HG02885 (cell line): ENCODE data around the gene HNRNPA2B1.
"Not testable (repeated sequence)": the region's sequence is repeated elsewhere in the genome, so short reads cannot be mapped to it uniquely, and the experiment has no call there.

Source experiments
- ATAC-seq: cut with Tn5 transposase; IDR thresholded peaks from one replicate; pipeline ENCODE4 v1.9.1; 2021; ENCODE audit warnings: mild to moderate bottlenecking; ENCODE audit not compliant: unreplicated experiment, poor library complexity

The HNRNPA2B1 gene

GRCh38 chr7:26198781-26199169 lies 1.8 kb downstream of the HNRNPA2B1 start:
- ATAC-seq = no peak

DNA sequence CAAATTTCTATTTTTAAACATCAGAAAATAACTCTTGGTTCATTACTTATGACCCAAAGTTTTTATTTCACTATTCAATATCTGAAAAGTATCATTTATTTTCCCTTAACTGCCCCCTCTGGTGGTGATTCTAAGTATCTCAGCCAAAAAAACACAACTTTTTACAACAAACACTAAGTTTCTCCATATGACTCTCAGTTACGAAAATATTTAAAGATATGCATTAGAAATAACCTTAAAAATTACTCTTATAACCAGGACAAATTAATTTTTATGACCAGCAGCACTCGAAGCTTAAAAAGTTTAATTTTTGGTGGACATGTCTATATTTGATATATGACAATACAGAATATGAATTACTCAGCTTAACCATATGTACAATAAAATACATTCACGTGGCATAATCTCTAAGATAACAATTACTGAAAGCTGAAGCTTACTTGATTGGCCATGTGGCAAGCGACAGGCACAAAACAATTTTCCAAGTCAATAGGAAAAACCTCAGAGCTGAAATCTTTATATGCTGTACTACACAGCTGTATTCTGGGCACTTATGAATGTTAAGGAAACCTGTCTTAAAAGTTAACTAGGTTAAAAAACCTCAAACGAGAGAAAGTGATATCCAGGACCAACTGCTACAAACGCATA lies 2.3 kb downstream of the HNRNPA2B1 start:
- no peak for ATAC-seq

DNA sequence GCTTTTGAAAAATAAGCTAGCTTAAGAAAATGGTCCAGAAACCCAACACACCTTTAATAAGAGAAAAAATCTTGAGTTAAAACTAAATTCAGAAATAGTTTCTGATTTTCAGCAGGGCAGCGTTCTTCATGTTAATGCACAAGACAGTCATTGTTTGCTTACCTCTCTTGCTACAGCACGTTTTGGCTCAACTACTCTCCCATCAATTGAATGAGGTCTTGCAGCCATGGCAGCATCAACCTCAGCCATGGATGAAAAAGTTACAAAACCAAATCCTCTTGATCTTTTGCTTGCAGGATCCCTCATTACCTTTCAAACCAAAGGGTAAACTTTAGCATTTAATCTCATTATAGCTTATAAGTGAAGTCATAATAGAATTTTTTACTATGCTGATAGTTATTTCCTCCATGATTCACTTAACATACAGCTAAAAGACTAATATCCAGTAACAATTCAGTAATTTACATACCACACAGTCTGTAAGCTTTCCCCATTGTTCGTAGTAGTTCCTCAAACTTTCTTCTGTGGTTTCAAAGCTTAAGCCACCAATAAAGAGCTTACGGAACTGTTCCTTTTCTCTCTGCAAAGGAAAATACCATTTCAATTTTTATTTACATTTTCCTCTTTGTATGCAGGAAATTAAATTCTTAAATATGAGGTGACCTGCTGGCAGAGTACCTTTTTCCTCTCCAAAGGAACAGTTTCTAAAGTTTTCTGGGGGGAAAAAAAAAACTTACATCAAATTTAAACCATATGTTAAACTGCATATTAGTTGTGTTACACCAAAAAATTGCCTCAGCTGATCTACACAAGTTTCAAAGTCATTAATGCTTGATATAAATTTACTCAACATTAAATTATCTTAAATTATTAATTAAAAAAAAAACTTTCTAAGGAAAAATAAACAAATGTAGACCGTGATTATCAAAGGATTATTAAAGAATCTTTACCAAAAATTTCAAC lies 3.1 kb downstream of the HNRNPA2B1 start:
- ATAC-seq = no peak

DNA sequence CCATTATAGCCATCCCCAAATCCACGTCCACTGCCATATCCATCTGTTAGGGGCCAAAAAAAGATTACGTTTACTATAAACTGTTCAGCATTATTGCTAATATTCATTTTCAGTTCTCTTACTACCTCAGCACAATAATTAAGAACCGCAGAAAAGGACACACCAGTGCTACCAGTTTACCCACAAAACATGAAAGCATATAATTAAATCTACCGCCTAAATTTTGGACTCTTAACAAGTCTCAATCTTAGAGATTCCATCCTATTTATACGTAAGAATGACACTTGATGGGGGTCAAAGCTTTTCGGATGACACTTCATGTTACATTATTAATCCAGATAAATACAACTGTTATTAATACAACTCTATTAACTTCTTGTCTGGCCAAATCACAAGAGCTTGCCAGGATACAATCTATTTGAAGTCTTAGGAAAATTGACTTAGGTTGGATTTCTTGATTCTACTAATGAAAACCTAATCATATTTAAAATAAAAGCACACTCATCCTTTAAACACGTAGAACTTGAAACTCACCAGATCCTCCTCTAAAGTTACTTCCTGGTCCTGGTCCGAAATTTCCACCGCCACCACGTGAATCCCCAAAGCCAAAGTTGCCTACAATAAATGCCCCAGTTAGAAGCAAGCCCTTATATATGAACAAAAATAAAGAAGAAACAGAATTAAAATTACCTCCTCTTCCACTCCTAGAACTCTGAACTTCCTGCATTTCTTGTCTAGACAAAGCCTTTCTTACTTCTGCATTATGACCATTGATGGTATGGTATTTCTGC lies 4.5 kb downstream of the HNRNPA2B1 start:
- no peak for ATAC-seq

GRCh38 chr7:26195182-26195581 lies 5.4 kb downstream of the HNRNPA2B1 start:
- no peak for ATAC-seq

- ATAC-seq = not testable (repeated sequence)
These were observed 5.8 kb downstream of the HNRNPA2B1 start for GRCh38 chr7:26194764-26195163.

GRCh38 chr7:26193432-26194207 lies 6.9 kb downstream of the HNRNPA2B1 start:
- no peak for ATAC-seq

DNA sequence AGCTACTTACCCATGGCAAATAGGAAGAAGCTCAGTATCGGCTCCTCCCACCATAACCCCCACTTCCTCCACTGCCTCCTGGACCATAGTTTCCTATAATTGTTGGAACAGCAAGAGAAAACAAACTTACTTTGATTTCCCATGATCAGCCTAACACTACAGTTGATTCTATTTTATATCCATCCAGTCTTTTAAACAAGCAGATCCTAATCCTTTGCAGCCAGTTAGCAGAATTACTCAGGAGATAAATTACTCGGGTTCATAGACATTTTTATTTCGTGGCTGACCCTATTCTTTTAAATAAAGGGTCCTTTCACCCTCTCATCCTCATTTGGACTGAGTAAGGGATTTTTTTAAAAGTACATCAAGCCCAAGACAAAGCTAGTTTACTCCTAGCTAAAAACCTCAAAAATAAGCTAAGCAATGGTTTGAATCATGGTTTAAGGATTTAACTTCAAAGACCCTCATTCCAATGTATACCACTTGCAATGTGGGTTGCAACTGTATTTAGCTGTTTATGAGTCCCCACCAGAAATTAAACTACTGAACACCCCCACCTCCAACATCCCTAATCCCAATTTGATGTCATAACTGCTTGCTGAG lies 8.0 kb downstream of the HNRNPA2B1 start:
- ATAC-seq = no peak

GRCh38 chr7:26191974-26192479 lies 8.5 kb downstream of the HNRNPA2B1 start:
- no peak for ATAC-seq

GRCh38 chr7:26191233-26191973 lies 9.1 kb downstream of the HNRNPA2B1 start:
- no peak for ATAC-seq

- ATAC-seq = no peak
These were observed 10.1 kb downstream of the HNRNPA2B1 start for GRCh38 chr7:26190417-26190869.

DNA sequence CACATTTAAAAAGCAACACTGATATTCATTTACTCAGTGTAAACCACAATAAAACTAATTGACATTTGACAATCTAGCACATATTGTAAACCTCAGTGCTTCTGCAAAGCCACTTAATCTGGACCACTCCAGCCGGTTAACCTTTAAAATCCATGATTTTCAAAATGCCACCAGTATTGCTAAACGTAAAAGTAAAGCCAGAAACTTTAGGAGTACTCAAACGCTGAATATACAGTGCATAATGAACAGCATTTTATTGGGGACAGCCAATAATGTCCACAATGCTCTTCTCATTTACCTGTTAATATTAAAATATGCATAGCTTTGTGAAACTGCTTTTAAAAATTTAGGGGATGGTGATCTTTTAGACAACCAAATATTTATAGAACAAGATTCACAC lies 10.8 kb downstream of the HNRNPA2B1 start:
- no peak for ATAC-seq

- ATAC-seq = no peak
These were observed 11.5 kb downstream of the HNRNPA2B1 start for GRCh38 chr7:26188957-26189541.

- no peak for ATAC-seq
These were observed 12.2 kb downstream of the HNRNPA2B1 start for GRCh38 chr7:26188206-26188956.

DNA sequence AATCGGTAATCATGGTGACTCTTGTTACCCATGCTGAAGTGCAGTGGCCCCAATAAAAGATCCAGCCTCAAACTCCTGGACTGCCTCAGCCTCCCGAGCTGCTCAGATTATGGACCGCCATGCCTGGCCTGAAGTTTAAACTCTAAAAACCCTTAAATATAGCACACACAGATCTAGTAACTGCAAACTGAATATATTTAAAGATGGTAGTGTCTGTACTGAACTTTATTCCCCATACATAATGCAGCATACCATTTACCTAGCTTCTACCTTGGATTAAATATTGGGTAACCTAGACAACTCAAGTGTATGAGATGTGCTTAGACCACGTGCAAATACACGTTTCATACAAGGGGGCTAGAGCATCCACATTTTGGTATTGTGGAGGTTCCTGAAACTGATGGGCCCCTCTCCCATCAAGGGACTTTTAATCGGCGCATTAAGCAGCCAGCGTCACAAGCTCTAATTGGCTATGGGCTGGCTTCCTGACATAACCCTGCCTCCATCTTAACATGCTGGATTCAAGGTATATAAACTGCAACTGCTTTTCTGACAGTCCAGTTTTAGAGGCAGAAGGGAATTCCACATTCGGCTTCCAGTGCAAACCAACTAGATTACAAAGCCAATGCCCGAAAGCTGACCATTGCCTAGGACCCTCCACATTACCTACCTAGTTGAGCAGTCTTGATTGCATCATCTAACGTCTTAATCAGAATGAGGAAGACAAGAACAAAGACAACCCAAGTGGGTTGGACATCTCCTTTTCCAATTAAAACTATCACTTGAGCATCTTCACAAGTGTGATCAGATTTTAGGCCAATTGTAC lies 13.0 kb downstream of the HNRNPA2B1 start:
- ATAC-seq = no peak

DNA sequence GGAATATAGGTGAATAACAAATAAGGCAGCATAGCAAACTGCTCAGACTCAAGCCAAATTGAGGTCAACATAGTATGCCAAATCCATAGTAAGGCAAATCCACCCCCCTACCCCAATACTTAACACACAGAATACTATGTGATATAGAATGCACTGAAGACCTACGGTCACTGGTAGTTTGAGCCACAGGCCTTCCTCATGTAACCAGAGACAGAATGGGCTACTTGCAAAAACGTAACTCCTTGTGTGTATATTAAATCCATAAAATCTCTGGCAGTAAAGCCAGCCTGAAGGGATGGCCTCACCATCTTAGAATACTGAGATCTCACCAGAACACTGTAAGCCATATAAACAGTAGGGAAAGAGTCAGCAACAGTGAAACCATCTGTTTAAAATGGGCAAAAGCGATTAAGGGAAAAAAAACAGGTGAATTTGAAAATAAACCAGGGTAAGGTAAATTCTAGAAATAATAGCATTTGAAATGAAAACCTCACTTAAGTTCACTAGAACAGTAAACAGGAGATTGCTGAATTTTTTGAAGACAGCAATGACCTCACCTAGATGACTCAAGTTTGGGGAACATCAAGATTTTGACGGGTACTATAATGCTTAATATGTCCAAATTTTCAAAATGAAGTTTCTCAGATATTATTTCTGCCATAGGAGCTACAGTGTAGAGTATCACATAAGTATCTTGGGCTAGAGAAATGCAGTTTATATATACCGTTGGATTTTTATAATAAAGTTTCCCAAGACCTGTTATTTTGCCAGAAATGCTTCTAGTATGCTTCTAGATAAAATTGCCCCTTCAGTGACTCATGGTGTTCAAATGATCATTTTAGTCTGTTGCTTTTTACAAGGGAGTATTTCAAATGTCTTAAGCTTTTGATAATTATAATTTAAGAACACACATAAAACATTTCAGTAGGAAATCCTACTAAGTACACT lies 13.9 kb downstream of the HNRNPA2B1 start:
- ATAC-seq = no peak
